H1 (cell line): ENCODE measurements around the gene IL16. TPM values are rescaled to one million over a fixed set of nuclear protein-coding genes. Genes with fewer than 3 reads are reported as not detected.

Source experiments
- BACH1 ChIP-seq: IDR thresholded peaks from 2 replicates; pipeline ENCODE4 v1.6.1; 2012; ENCODE audit warnings: low read length, improper control_type of control experiment
- KDM5A ChIP-seq: fragments of 200-600 bp; IDR thresholded peaks from 2 replicates; pipeline ENCODE4 v1.7.1; 2012; ENCODE audit warnings: mild to moderate bottlenecking, low read length, inconsistent platforms, mixed read lengths
- RXRA ChIP-seq: IDR thresholded peaks from 2 replicates; pipeline ENCODE4 v1.6.1; 2011; ENCODE audit warnings: low read depth, mild to moderate bottlenecking, low read length, moderate library complexity; ENCODE audit not compliant: insufficient read depth
- SIN3A ChIP-seq, 2 experiments: IDR thresholded peaks in 1 of 2; conservative IDR thresholded peaks in 1 of 2; 2 replicates each; pipeline ENCODE4 v1.6.1; 2011 to 2012; ENCODE audit warnings: low read length in 2 of 2, improper control_type of control experiment in 1 of 2, low read depth in 1 of 2, mild to moderate bottlenecking in 1 of 2
- SRF ChIP-seq: IDR thresholded peaks from 2 replicates; pipeline ENCODE4 v1.6.1; 2011; ENCODE audit warnings: mild to moderate bottlenecking, low read depth, low read length, moderate library complexity
- TAF1 ChIP-seq: IDR thresholded peaks from 2 replicates; pipeline ENCODE4 v1.6.1; 2011; ENCODE audit warnings: mild to moderate bottlenecking, low read depth, low read length
- TBP ChIP-seq: IDR thresholded peaks from 2 replicates; pipeline ENCODE4 v1.6.1; 2011; ENCODE audit warnings: low read depth, low read length, improper control_type of control experiment
- polyA plus RNA-seq, 7 experiments: library from polyadenylated mRNA; depleted of rRNA in 3 of 7; stranded (reverse) in 5 of 7; unstranded in 2 of 7; fragments of >200 nt in 5 of 7; fragments of 200-250 nt in 2 of 7; gene quantifications; 1 replicate in 5 of 7; 2 replicates in 1 of 7; 4 replicates in 1 of 7; pipeline versions ENCODE4 v1.2.1 to v1.2.3, GENCODE V29; 2011 to 2013; ENCODE audit warnings: missing spikeins in 2 of 7, mixed read lengths in 2 of 7
- total RNA-seq: library from RNA; stranded (reverse); fragmentation: NEBNext Ultra II Directional; extraction: Animal tissue kit (Norgen Biotek cat#: 25700); gene quantifications from 2 replicates; pipeline ENCODE4 v1.2.1, GENCODE V29; 2021
- TF ChIP-seq, protein P1 (sequence below): fragments of 300-600 bp; sonication (generic); IDR thresholded peaks from 2 replicates; pipeline ENCODE4 v1.7.1; 2012; ENCODE audit warnings: low read length, moderate library complexity, mild to moderate bottlenecking, inconsistent platforms; ENCODE audit not compliant: insufficient replicate concordance
- TF ChIP-seq, protein P2 (sequence below): IDR thresholded peaks from 2 replicates; pipeline ENCODE4 v1.6.1; 2012; ENCODE audit warnings: low read length, inconsistent platforms
- TF ChIP-seq, protein P3 (sequence below): IDR thresholded peaks from 2 replicates; pipeline ENCODE4 v1.6.1; 2011; ENCODE audit warnings: low read depth, mild to moderate bottlenecking, low read length; ENCODE audit not compliant: insufficient read depth

IL16 gene
- total and polyA plus RNA-seq, 2 of the 8 experiments (the other 6 are each of a cell fraction or from before 2014, with no cell fraction given) = 0.03 to 0.09 TPM

DNA sequence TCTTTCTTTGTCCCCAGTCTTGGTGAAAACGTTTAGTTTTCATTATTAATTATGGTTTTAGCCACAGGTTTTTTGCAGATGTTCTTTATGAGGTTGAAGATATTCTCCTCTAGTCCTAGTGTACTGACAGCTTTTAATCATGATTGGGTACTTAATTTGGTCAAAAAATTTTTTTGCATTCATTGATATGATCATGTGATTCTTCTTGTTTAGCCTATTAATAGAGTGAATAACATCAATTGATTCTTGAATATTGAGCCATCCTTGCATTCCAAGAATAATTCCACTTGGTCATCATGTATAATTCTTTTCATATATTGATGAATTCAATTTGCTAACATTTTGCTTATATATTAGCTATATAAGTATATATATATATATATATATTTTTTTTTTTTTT is 46.1 kb downstream of the IL16 start (continued):
- TF ChIP-seq, protein P1, sequence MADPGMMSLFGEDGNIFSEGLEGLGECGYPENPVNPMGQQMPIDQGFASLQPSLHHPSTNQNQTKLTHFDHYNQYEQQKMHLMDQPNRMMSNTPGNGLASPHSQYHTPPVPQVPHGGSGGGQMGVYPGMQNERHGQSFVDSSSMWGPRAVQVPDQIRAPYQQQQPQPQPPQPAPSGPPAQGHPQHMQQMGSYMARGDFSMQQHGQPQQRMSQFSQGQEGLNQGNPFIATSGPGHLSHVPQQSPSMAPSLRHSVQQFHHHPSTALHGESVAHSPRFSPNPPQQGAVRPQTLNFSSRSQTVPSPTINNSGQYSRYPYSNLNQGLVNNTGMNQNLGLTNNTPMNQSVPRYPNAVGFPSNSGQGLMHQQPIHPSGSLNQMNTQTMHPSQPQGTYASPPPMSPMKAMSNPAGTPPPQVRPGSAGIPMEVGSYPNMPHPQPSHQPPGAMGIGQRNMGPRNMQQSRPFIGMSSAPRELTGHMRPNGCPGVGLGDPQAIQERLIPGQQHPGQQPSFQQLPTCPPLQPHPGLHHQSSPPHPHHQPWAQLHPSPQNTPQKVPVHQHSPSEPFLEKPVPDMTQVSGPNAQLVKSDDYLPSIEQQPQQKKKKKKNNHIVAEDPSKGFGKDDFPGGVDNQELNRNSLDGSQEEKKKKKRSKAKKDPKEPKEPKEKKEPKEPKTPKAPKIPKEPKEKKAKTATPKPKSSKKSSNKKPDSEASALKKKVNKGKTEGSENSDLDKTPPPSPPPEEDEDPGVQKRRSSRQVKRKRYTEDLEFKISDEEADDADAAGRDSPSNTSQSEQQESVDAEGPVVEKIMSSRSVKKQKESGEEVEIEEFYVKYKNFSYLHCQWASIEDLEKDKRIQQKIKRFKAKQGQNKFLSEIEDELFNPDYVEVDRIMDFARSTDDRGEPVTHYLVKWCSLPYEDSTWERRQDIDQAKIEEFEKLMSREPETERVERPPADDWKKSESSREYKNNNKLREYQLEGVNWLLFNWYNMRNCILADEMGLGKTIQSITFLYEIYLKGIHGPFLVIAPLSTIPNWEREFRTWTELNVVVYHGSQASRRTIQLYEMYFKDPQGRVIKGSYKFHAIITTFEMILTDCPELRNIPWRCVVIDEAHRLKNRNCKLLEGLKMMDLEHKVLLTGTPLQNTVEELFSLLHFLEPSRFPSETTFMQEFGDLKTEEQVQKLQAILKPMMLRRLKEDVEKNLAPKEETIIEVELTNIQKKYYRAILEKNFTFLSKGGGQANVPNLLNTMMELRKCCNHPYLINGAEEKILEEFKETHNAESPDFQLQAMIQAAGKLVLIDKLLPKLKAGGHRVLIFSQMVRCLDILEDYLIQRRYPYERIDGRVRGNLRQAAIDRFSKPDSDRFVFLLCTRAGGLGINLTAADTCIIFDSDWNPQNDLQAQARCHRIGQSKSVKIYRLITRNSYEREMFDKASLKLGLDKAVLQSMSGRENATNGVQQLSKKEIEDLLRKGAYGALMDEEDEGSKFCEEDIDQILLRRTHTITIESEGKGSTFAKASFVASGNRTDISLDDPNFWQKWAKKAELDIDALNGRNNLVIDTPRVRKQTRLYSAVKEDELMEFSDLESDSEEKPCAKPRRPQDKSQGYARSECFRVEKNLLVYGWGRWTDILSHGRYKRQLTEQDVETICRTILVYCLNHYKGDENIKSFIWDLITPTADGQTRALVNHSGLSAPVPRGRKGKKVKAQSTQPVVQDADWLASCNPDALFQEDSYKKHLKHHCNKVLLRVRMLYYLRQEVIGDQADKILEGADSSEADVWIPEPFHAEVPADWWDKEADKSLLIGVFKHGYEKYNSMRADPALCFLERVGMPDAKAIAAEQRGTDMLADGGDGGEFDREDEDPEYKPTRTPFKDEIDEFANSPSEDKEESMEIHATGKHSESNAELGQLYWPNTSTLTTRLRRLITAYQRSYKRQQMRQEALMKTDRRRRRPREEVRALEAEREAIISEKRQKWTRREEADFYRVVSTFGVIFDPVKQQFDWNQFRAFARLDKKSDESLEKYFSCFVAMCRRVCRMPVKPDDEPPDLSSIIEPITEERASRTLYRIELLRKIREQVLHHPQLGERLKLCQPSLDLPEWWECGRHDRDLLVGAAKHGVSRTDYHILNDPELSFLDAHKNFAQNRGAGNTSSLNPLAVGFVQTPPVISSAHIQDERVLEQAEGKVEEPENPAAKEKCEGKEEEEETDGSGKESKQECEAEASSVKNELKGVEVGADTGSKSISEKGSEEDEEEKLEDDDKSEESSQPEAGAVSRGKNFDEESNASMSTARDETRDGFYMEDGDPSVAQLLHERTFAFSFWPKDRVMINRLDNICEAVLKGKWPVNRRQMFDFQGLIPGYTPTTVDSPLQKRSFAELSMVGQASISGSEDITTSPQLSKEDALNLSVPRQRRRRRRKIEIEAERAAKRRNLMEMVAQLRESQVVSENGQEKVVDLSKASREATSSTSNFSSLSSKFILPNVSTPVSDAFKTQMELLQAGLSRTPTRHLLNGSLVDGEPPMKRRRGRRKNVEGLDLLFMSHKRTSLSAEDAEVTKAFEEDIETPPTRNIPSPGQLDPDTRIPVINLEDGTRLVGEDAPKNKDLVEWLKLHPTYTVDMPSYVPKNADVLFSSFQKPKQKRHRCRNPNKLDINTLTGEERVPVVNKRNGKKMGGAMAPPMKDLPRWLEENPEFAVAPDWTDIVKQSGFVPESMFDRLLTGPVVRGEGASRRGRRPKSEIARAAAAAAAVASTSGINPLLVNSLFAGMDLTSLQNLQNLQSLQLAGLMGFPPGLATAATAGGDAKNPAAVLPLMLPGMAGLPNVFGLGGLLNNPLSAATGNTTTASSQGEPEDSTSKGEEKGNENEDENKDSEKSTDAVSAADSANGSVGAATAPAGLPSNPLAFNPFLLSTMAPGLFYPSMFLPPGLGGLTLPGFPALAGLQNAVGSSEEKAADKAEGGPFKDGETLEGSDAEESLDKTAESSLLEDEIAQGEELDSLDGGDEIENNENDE = no peak
- TF ChIP-seq, protein P2, sequence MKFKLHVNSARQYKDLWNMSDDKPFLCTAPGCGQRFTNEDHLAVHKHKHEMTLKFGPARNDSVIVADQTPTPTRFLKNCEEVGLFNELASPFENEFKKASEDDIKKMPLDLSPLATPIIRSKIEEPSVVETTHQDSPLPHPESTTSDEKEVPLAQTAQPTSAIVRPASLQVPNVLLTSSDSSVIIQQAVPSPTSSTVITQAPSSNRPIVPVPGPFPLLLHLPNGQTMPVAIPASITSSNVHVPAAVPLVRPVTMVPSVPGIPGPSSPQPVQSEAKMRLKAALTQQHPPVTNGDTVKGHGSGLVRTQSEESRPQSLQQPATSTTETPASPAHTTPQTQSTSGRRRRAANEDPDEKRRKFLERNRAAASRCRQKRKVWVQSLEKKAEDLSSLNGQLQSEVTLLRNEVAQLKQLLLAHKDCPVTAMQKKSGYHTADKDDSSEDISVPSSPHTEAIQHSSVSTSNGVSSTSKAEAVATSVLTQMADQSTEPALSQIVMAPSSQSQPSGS = no peak
- TF ChIP-seq SIN3A (conservative IDR thresholded peaks at IDR 0.05 in 1 of 2, IDR thresholded peaks at IDR 0.05 in 1 of 2; ENCODE audit: low read depth in 1 of 2, low read length in 2 of 2) = no peak
- no peak for TF ChIP-seq TAF1
- TF ChIP-seq RXRA = no peak
- no peak for TF ChIP-seq BACH1
- TF ChIP-seq KDM5A = no peak
- no peak for TF ChIP-seq TBP
- TF ChIP-seq, protein P3, sequence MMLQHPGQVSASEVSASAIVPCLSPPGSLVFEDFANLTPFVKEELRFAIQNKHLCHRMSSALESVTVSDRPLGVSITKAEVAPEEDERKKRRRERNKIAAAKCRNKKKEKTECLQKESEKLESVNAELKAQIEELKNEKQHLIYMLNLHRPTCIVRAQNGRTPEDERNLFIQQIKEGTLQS = no peak
- TF ChIP-seq SRF = no peak
